ENCODE results near the gene KCNN2.

KCNN2 gene

GRCh38 chr5:114471529-114471928, 109.7 kb downstream of the KCNN2 start:
- no peak overlapping the region for H3K4me3 ChIP-seq (replicated peaks; ENCODE audit: low read depth, low read length)
- TF ChIP-seq CTCF (IDR thresholded peaks at IDR 0.05; ENCODE audit: low read length, missing control alignments) = no peak

GRCh38 chr5:114473541-114473940, 111.7 kb downstream of the KCNN2 start:
- DNase-seq (ENCODE audit: low read depth) = no peak
- no peak for TF ChIP-seq CTCF (IDR thresholded peaks at IDR 0.05; ENCODE audit: low read length, missing control alignments)
- no peak overlapping the region for H3K4me3 ChIP-seq (replicated peaks; ENCODE audit: low read depth, low read length)

More at GRCh38 chr5:114471529-114471928, 109.7 kb downstream of the KCNN2 start:
- DNase-seq (ENCODE audit: low read depth) = no peak

- TF ChIP-seq CTCF (IDR thresholded peaks at IDR 0.05; ENCODE audit: low read length, missing control alignments) = no peak
- H3K4me3 ChIP-seq (replicated peaks; ENCODE audit: low read depth, low read length) = no peak overlapping the region
- no peak for DNase-seq (ENCODE audit: low read depth)
Measured at GRCh38 chr5:114477816-114478334, 116.0 kb downstream of the KCNN2 start.

- TF ChIP-seq CTCF (IDR thresholded peaks at IDR 0.05; ENCODE audit: low read length, missing control alignments) = no peak
- no peak for DNase-seq (ENCODE audit: low read depth)
- H3K4me3 ChIP-seq (replicated peaks; ENCODE audit: low read depth, low read length) = no peak overlapping the region
Measured at GRCh38 chr5:114500756-114501155, 138.9 kb downstream of the KCNN2 start.

- no peak for TF ChIP-seq CTCF (IDR thresholded peaks at IDR 0.05; ENCODE audit: low read length, missing control alignments)
- DNase-seq (ENCODE audit: low read depth) = no peak
- no peak overlapping the region for H3K4me3 ChIP-seq (replicated peaks; ENCODE audit: low read depth, low read length)
Measured at GRCh38 chr5:114504560-114504959, 142.7 kb downstream of the KCNN2 start.

- H3K4me3 ChIP-seq (replicated peaks; ENCODE audit: low read depth, low read length) = no peak overlapping the region
- no peak for DNase-seq (ENCODE audit: low read depth)
- TF ChIP-seq CTCF (IDR thresholded peaks at IDR 0.05; ENCODE audit: low read length, missing control alignments) = no peak
Measured at GRCh38 chr5:114524221-114524620, 162.4 kb downstream of the KCNN2 start.

GRCh38 chr5:114544561-114544960, 182.7 kb downstream of the KCNN2 start:
- no peak overlapping the region for H3K4me3 ChIP-seq (replicated peaks; ENCODE audit: low read depth, low read length)
- no peak for TF ChIP-seq CTCF (IDR thresholded peaks at IDR 0.05; ENCODE audit: low read length, missing control alignments)
- no peak for DNase-seq (ENCODE audit: low read depth)
